KOPT-K1 (cell line): Measurements from ENCODE around the gene RABGAP1L.

Experiments used
- H3K27ac ChIP-seq: fragments of 200-600 bp; sonication (generic); 2 replicates; pipeline ENCODE4 v1.5.1; 2016; ENCODE audit warnings: antibody characterized with exemption, mild to moderate bottlenecking, low read depth, low read length; ENCODE audit not compliant: poor library complexity, severe bottlenecking
- H3K36me3 ChIP-seq: fragments of 200-600 bp; sonication (generic); 2 replicates; pipeline ENCODE4 v1.5.1; 2017; ENCODE audit warnings: antibody characterized with exemption, mild to moderate bottlenecking, low read length, moderate library complexity; ENCODE audit not compliant: insufficient read depth
- H3K9me3 ChIP-seq: fragments of 200-600 bp; sonication (generic); 2 replicates; pipeline ENCODE4 v1.5.1; 2017; ENCODE audit warnings: antibody characterized with exemption, low read length, mild to moderate bottlenecking; ENCODE audit not compliant: insufficient read depth, poor library complexity, severe bottlenecking

Gene RABGAP1L

GRCh38 chr1:174900317-174900716 is 741.0 kb downstream of the RABGAP1L start:
- H3K36me3 ChIP-seq = no peaks in the 10 kb centered on the region
- peaks cover 7% of the 10 kb centered on the region for H3K9me3 ChIP-seq
- H3K27ac ChIP-seq = no peak overlapping the region

GRCh38 chr1:174902531-174903099 is 743.3 kb downstream of the RABGAP1L start:
- Histone ChIP-seq H3K27ac (no peak overlapping the region), H3K36me3 (no peaks in the 10 kb centered on the region), H3K9me3 (peaks cover 7% of the 10 kb centered on the region)

DNA sequence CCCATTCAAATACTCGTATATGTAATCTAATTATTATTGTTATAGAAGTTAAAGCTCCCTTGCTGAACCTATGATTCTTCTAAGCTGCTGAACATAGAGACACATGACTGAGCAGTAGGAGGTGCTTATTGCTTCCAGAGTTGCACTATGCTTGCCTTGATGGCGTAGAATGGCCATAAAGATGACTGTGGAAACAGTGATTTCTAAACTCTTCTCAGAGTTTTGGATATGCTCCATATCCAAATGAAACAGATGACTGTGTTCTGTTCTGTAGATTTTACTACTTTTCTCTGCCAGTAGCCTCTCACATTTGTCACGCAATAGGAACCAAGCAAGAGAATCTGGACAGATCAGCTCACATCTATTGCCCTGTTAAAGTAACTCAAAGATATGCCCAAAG is 752.3 kb downstream of the RABGAP1L start:
- H3K27ac ChIP-seq = no peak overlapping the region
- no peaks in the 10 kb centered on the region for H3K9me3 ChIP-seq
- no peaks in the 10 kb centered on the region for H3K36me3 ChIP-seq

DNA sequence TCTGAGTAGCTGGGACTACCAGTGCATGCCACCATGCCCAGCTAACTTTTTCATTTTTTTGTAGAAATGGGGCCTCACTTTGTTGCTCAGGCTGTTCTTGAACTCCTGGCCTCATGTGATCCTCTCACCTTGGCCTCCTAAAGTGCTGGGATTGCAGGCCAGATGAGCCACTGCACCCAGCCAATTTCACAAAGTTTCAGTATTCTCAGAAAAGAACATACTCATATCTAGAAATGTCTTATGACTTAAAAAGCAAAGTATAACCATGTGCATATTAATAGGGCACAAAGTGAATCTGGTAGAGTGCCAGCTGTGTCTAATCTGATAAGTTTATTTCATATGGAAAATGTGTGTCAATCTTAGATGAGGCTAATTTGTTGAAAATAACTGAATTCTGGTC is 752.9 kb downstream of the RABGAP1L start:
- Histone ChIP-seq H3K27ac (no peak overlapping the region), H3K9me3 (no peaks in the 10 kb centered on the region), H3K36me3 (no peaks in the 10 kb centered on the region)

DNA sequence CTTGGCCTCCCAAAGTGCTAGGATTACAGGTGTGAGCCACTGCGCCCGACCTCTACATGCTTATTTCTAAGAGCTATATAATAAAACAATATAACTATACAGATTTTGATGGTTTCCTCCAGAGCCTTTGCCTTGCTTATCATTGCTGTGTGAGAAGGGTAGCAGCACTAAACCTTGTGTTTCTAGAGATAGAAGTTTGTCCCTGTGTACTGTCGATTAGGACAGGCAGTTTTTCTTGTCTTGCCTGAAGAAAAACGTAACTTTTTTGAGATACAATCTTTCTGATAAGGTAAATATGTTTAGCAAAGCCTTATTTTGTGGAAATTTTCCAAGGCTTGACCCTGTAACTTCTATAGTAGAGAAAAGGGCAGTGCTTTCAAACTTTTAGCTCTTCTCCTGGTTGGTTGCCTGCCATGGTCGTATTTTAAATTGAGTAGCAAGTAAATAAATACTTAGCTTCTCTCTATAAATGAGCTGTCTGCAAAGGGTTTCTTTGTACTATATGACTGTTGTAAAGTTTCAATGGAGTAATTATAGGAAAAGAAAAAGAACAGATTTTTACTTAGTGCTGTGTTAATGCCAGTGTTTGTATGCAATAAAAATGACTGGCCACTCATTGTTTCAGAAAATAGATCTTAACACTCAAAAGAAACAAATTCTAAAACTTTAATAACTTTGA is 754.0 kb downstream of the RABGAP1L start:
- Histone ChIP-seq H3K36me3 (no peaks in the 10 kb centered on the region), H3K27ac (no peak overlapping the region), H3K9me3 (no peaks in the 10 kb centered on the region)

DNA sequence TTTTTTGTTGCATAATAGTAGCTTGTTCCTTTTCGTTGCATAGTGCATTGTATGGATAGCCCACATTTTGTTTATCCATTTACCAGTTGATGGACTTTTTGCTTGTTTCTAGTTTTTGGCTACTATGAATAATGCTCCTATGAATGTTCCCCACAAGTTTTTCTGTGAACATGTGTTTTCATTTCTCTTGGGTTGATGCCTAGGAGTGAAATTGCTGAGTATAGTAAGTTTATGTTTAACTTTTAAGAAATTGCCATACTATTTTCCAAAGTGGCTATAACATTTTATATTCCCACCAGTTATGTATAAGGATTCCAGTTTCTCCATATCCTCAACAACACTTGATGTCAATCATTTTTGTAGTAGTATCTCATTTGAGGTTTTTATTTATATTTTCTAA is 755.7 kb downstream of the RABGAP1L start:
- Histone ChIP-seq H3K36me3 (no peaks in the 10 kb centered on the region), H3K27ac (no peak overlapping the region), H3K9me3 (peaks cover 3% of the 10 kb centered on the region)

GRCh38 chr1:174916846-174917245 is 757.5 kb downstream of the RABGAP1L start:
- Histone ChIP-seq H3K27ac (no peak overlapping the region), H3K36me3 (no peaks in the 10 kb centered on the region), H3K9me3 (peaks cover 12% of the 10 kb centered on the region)

DNA sequence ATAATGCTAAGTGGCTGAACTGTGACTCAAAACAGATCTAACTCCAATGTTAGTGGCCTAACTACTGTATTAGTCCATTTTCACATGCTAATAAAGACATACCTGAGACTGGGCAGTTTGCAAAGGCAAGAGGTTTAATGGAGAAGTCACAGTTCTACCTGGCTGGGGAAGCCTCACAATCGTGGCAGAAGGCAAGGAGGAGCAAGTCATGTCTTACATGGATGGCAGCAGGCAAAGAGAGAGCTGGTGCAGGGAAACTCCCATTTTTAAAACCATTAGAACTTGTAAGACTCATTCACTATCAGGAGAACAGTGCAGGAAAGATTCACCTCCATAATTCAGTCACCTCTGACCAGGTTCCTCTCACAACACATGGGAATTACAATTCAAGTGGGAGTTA is 760.8 kb downstream of the RABGAP1L start:
- Histone ChIP-seq H3K36me3 (no peaks in the 10 kb centered on the region), H3K9me3 (peaks cover 12% of the 10 kb centered on the region)

DNA sequence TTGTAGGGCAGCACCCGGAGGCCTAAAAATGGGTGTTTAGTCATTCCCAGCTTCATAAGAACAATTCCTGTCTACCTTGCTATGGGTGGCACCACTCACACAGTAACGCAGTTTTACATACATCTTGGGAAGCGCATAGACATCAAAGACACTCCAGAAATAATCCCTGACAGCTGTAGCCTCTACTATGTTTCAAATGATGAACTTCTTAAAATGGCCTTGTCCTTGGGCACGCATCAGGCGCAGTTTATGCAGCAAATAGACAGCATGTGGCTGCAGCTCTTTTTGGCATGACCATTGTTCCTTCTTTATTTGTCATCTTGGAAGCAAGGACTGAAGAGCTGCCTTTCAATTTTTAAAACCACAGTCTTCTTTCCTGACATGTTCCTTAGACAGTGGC is 762.8 kb downstream of the RABGAP1L start:
- Histone ChIP-seq H3K27ac (no peak overlapping the region), H3K9me3 (peaks cover 12% of the 10 kb centered on the region), H3K36me3 (no peaks in the 10 kb centered on the region)

More for the DNA sequence above, 760.8 kb downstream of the RABGAP1L start:
- no peak overlapping the region for H3K27ac ChIP-seq

- Histone ChIP-seq H3K36me3 (no peaks in the 10 kb centered on the region), H3K27ac (no peak overlapping the region), H3K9me3 (peaks cover 12% of the 10 kb centered on the region)
These were observed 764.5 kb downstream of the RABGAP1L start for GRCh38 chr1:174923820-174924219.

GRCh38 chr1:174928541-174928940 is 769.2 kb downstream of the RABGAP1L start:
- Histone ChIP-seq H3K9me3 (no peaks in the 10 kb centered on the region), H3K27ac (no peak overlapping the region), H3K36me3 (no peaks in the 10 kb centered on the region)

DNA sequence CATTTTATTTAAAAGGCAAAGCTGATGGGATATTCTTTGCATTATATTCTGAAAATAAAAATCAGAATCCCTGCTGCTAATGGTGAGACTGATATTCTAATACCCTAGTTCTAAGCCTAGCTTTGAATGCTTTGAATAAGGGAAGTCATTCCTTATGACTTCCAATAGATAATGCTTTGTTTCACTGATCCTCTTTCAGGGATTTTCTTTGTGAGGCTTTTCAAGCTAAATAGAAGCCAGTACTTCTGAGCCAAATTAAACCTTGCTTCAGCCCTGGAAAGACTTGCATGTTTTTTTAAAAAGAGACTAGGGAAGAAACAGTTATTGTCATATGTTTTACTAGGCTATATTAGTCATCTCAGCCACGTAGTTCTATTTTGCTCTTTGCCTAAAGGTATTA is 771.9 kb downstream of the RABGAP1L start:
- Histone ChIP-seq H3K27ac (no peak overlapping the region), H3K9me3 (no peaks in the 10 kb centered on the region), H3K36me3 (no peaks in the 10 kb centered on the region)

- Histone ChIP-seq H3K9me3 (no peaks in the 10 kb centered on the region), H3K27ac (no peak overlapping the region), H3K36me3 (no peaks in the 10 kb centered on the region)
These were observed 773.3 kb downstream of the RABGAP1L start for GRCh38 chr1:174932587-174932986.

GRCh38 chr1:174935961-174936727 is 776.8 kb downstream of the RABGAP1L start:
- Histone ChIP-seq H3K27ac (no peak overlapping the region), H3K36me3 (no peaks in the 10 kb centered on the region), H3K9me3 (no peaks in the 10 kb centered on the region)

GRCh38 chr1:174938281-174939007 is 779.1 kb downstream of the RABGAP1L start:
- Histone ChIP-seq H3K9me3 (no peaks in the 10 kb centered on the region), H3K27ac (no peak overlapping the region), H3K36me3 (no peaks in the 10 kb centered on the region)
